SU-DHL-6 (cell line): Measurements from ENCODE around the gene KRTAP3-1.

Source experiments
- H2AFZ ChIP-seq: fragments of 200-600 bp; sonication (generic); 2 replicates; pipeline ENCODE4 v1.6.1; 2014; ENCODE audit warnings: low read depth, mild to moderate bottlenecking, moderate library complexity, mixed read lengths, antibody characterized with exemption, low read length; ENCODE audit not compliant: severe bottlenecking
- H3F3A ChIP-seq: fragments of 200-600 bp; shearing (Covaris generic); 2 replicates; pipeline ENCODE4 v1.6.0; 2016; ENCODE audit warnings: antibody characterized with exemption, mild to moderate bottlenecking; ENCODE audit not compliant: insufficient read depth
- H3K27ac ChIP-seq: fragments of 200-600 bp; sonication (generic); 2 replicates; pipeline ENCODE4 v1.5.1; 2016; ENCODE audit warnings: low read depth, mild to moderate bottlenecking, low read length, moderate library complexity, mixed read lengths
- H3K27me3 ChIP-seq: fragments of 200-600 bp; sonication (generic), shearing (Covaris generic); 2 replicates; pipeline ENCODE4 v1.6.0; 2014; ENCODE audit warnings: mild to moderate bottlenecking, low read length
- H3K36me3 ChIP-seq: fragments of 200-600 bp; sonication (generic); 2 replicates; pipeline ENCODE4 v1.6.1; 2014; ENCODE audit warnings: mild to moderate bottlenecking, low read length, mixed read lengths
- H3K4me2 ChIP-seq: fragments of 300-600, 200-600 bp; shearing (Covaris generic), sonication (generic); 2 replicates; pipeline ENCODE4 v1.6.0; 2014; ENCODE audit warnings: low read length, low read depth, mild to moderate bottlenecking; ENCODE audit not compliant: poor library complexity, severe bottlenecking
- H3K4me3 ChIP-seq: fragments of 200-600 bp; sonication (generic); 2 replicates; pipeline ENCODE4 v1.5.1; 2014; ENCODE audit warnings: antibody characterized with exemption, low read length, mild to moderate bottlenecking, mixed read lengths; ENCODE audit not compliant: insufficient read depth, poor library complexity, severe bottlenecking
- H3K79me2 ChIP-seq: fragments of 200-600 bp; sonication (generic); 2 replicates; pipeline ENCODE4 v1.6.1; 2014; ENCODE audit warnings: mild to moderate bottlenecking, low read length, moderate library complexity; ENCODE audit not compliant: insufficient read depth
- H3K9ac ChIP-seq: fragments of 200-600 bp; sonication (generic); 2 replicates; pipeline ENCODE4 v1.7.0; 2014; ENCODE audit warnings: mild to moderate bottlenecking, low read length
- H3K9me2 ChIP-seq: fragments of 200-600 bp; sonication (generic); replicated peaks from 2 replicates; pipeline ENCODE4 v1.6.1; 2014; ENCODE audit warnings: low read length; ENCODE audit not compliant: insufficient read depth
- H3K9me3 ChIP-seq: fragments of 200-600 bp; sonication (generic); 2 replicates; pipeline ENCODE4 v1.6.1; 2014; ENCODE audit warnings: low read length, mixed read lengths; ENCODE audit not compliant: insufficient read depth
- H4K20me1 ChIP-seq: fragments of 200-600 bp; sonication (generic); 2 replicates; pipeline ENCODE4 v1.6.1; 2014; ENCODE audit warnings: low read depth, mild to moderate bottlenecking, antibody characterized with exemption, low read length, moderate library complexity, mixed read lengths
- EZH2phosphoT487 ChIP-seq: fragments of 200-600 bp; sonication (generic), shearing (Covaris generic); conservative IDR thresholded peaks from 2 replicates; pipeline ENCODE4 v1.6.1; 2018; ENCODE audit warnings: mild to moderate bottlenecking, antibody characterized with exemption, low read length, moderate library complexity, mixed read lengths
- TF ChIP-seq, protein P1 (sequence below): fragments of 200-600 bp; sonication (generic); IDR thresholded peaks from one replicate; pipeline ENCODE4 v1.5.1; 2017; ENCODE audit warnings: antibody characterized with exemption, mild to moderate bottlenecking, low read length, moderate library complexity; ENCODE audit not compliant: insufficient read depth, poor library complexity, severe bottlenecking

KRTAP3-1 gene

DNA sequence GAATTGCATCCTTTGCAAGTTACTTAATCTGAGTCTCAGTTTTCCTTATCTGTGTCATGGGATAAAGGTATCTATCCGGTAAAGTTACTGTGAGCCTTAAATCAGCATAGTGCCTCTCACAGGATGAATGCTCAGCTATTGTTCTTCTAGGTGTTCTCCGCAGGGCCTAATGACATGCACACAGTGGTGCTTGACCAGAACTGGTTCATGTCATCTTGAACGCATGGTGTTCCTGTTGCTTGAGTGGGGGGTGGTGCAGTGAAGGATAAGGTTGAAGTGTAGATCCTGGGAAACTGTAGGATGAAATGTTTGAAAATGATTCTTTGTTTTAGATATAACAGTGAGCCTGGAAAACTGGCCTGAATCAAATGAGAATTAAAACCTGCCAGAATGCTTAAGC is 28.8 kb downstream of the KRTAP3-1 start:
- Histone ChIP-seq H3K36me3 (no peaks in the 10 kb centered on the region), H3K27ac (no peak overlapping the region), H4K20me1 (no peaks in the 10 kb centered on the region), H3K79me2 (no peaks in the 10 kb centered on the region), H3K9me2 (no peaks in the 10 kb centered on the region), H3F3A (no peaks in the 10 kb centered on the region), H3K9me3 (no peaks in the 10 kb centered on the region), H2AFZ (no peak overlapping the region), H3K9ac (no peak overlapping the region), H3K4me2 (no peak overlapping the region), H3K27me3 (no peaks in the 10 kb centered on the region), H3K4me3 (no peak overlapping the region)
- TF ChIP-seq, protein P1, sequence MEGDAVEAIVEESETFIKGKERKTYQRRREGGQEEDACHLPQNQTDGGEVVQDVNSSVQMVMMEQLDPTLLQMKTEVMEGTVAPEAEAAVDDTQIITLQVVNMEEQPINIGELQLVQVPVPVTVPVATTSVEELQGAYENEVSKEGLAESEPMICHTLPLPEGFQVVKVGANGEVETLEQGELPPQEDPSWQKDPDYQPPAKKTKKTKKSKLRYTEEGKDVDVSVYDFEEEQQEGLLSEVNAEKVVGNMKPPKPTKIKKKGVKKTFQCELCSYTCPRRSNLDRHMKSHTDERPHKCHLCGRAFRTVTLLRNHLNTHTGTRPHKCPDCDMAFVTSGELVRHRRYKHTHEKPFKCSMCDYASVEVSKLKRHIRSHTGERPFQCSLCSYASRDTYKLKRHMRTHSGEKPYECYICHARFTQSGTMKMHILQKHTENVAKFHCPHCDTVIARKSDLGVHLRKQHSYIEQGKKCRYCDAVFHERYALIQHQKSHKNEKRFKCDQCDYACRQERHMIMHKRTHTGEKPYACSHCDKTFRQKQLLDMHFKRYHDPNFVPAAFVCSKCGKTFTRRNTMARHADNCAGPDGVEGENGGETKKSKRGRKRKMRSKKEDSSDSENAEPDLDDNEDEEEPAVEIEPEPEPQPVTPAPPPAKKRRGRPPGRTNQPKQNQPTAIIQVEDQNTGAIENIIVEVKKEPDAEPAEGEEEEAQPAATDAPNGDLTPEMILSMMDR: no peak
- TF ChIP-seq EZH2phosphoT487: no peak

GRCh38 chr17:40978575-40979151 is 30.3 kb downstream of the KRTAP3-1 start:
- no peaks in the 10 kb centered on the region for H3K79me2 ChIP-seq
- H3K9me2 ChIP-seq: no peaks in the 10 kb centered on the region
- H3K9me3 ChIP-seq: no peaks in the 10 kb centered on the region
- no peak overlapping the region for H3K27ac ChIP-seq
- H3K4me2 ChIP-seq: no peak overlapping the region
- no peaks in the 10 kb centered on the region for H4K20me1 ChIP-seq
- H3K4me3 ChIP-seq: no peak overlapping the region
- H3K9ac ChIP-seq: no peak overlapping the region
- H3K27me3 ChIP-seq: no peaks in the 10 kb centered on the region
- no peaks in the 10 kb centered on the region for H3K36me3 ChIP-seq
- H2AFZ ChIP-seq: no peak overlapping the region
- no peaks in the 10 kb centered on the region for H3F3A ChIP-seq
- TF ChIP-seq, protein P1: no peak
- no peak for TF ChIP-seq EZH2phosphoT487

- no peak overlapping the region for H3K27ac ChIP-seq
- no peaks in the 10 kb centered on the region for H3K9me3 ChIP-seq
- no peaks in the 10 kb centered on the region for H4K20me1 ChIP-seq
- no peaks in the 10 kb centered on the region for H3K79me2 ChIP-seq
- H3K36me3 ChIP-seq: no peaks in the 10 kb centered on the region
- H2AFZ ChIP-seq: no peak overlapping the region
- no peak overlapping the region for H3K9ac ChIP-seq
- H3K4me3 ChIP-seq: no peak overlapping the region
- H3K4me2 ChIP-seq: no peak overlapping the region
- H3F3A ChIP-seq: no peaks in the 10 kb centered on the region
- H3K27me3 ChIP-seq: no peaks in the 10 kb centered on the region
- no peaks in the 10 kb centered on the region for H3K9me2 ChIP-seq
- TF ChIP-seq, protein P1: no peak
- TF ChIP-seq EZH2phosphoT487: no peak
Measured at GRCh38 chr17:40975516-40975915, 33.4 kb downstream of the KRTAP3-1 start.
